ENCODE results near the gene PLIN5.

PLIN5 gene

GRCh38 chr19:4521170-4521887, 13.7 kb downstream of the PLIN5 start:
- no peak for DNase-seq

DNA sequence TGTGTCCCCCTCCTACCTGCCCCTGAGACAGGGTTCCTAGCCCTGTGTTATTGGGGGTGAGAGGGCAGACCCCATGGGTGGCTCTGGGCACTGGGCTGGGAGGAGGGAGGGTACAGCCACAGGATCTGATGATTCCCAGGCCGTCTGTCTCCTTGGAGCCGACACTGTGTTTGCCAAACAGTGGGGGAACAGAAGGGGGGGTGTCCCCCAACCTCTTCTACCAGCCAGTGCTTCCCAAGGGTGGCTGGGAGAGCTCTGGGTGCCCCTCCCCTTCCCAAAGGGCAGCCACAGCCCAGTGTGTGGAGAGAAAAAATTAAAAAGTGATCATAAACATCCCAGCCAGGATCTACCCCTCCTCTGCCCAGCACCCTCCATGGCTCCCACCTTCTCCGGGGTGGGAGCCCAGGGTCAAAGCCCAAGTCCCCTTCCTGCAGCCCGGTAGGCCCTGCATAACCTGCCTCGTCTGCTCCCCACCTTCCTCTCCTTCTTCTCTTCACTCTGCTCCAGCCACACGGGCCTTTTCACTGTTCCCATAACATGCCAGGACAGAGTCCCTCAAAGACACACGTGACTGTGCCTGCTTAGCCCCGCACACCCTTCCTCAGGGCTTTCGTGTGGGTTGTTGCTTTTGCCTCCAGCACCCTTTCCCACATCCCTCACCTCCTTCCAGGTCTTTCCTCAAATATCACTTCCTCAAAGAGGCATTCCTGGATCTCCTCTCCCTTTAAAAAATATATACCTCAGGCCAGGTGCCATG, 15.3 kb downstream of the PLIN5 start:
- DNase-seq, result no peak

DNA sequence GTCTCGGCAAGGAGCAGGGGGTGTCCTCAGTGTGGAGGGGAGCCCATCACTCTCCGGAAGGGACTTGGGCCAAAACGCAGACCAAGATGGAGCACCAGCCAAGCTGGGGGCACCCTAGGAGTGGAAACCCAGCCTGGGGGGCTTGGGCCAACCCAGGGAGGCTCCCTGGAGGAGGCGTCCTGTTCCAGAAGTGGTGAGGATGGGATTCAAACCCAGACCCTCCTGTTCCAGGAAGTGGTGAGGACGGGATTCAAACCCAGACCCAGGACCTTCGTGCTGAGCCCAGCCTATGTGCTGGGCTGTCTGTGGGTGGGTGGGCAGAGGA, 15.9 kb downstream of the PLIN5 start:
- DNase-seq, result no peak

DNA sequence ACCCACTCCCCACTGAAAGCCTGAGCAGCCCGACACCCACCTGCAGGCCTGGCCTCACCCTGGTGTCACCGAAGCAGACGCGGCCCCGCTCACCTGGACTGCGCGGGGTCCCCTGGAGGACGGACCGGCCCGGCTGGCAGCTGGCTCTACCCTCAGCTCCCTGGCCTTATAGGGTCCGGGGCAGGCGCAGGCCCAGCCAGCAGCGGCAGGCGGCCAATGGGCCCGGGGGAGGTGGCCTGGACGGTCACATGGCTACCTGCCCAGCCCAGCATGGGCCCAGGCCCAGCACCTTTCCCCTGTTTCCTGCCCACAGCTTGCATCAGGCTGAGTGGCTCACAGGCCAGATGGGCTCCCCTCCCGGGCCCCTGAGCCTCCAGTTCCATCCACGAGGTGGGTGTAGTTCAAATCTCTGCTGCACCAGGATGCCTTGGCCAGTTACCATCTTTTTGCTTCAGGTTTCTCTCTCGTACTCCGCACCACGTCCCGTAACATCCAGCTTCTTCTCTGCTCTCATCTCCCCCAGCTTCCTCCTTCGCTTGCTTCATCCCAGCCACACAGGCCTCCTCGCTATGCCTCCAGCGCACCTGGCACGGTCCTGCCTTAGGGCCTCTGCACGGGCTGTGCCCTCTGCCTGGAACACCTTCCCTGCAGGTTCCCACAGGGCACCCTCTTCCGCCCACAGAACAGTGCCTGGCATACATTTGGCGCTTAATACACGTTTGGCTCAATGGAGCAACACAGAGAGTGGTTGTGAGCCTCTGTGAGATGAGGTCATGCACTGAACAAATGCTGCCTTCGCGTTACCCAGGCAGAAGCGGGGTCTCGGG, 16.5 kb downstream of the PLIN5 start, which contains the start of gene PLIN4:
Gene PLIN4, minus strand, starts transcription at position 142 of the 827 bp plus-strand sequence. CDS start 214 bp downstream, outside the sequence.
- DNase-seq, result peak; percentile 67

DNA sequence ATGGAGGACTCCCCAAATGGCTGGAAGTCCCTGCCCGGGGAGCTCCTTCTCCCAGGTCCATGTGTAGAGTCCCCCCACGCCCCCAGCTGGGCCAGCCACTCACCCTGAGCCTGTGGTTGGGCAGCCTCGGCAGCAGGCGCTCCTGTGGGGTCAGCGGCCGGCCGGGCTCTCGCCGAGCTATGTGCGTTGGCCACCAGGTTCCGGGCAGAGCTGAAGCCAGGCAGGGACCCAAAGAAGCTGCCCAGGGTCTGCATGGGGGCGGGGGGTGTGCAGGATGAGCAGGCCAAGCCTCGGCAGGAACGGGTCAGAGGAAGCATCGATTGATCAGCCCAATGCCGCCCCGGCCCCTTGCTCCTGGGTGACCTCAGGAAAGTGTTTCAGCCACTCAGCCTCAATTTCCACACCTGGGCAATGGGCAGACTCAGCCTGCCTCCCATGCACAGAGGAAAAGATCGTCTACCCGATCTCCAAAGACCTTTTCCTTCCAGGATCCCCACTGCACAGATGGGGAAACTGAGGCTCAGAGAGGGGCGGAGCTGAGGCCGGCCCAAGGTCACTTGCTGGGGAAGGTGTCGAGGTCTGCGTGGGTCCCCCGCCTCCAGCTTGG, 17.5 kb downstream of the PLIN5 start:
- DNase-seq, result no peak

DNA sequence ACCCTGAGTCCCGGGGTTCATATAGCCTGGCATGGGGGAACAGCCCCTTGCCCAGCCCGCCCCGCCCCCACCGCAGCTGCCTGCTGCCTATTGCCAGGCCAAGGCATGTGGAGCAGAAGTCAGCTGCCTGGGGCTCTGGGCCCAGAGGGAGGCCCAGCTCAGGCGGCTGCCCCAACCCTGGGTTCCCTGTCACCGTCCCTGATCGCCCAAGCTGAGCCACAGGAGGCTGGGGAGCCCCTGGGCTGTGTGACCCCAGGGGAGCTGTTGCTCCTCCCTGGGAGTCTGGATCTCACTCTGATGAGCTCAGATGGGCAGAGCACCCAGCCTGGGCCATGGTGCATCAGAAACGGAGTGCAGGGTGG, 18.1 kb downstream of the PLIN5 start:
- no peak for DNase-seq

DNA sequence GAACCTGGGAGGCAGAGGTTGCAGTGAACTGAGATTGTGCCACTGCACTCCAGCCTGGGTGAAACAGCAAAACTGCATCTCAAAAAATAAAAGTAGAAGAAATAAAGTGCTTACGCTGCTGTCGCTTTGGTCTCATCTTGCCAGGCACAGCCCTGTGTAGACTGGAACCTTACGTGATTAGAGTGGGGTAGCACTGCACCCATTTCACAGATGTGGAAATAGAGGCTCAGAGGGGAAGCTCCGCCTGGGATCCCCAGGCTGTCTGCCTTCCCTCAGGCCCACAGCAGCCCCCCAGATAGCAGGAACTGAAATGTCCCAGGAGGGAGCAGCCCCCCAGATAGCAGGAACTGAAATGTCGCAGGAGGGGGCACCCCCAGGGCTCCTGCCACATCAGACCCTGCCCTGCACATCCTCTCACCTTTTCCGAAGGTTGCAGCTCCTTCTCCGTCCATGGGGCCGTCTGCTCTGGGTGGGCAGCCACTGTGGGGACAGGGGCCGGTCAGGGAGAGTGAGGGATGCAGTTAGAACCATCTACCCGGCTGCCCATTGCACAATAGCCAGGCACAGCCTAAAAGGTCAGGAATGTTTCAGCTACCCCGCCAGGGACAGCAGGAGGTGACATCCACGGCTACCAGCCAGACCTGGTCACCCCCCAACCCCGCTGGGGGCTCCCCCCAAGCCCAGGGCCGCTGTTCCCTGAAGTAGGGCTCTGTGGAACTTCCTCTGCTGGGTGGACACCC, 18.7 kb downstream of the PLIN5 start:
- no peak for DNase-seq

GRCh38 chr19:4515732-4516131, 19.3 kb downstream of the PLIN5 start:
- DNase-seq, result no peak

GRCh38 chr19:4513248-4513647, 21.8 kb downstream of the PLIN5 start:
- no peak for DNase-seq

- no peak for DNase-seq
These were observed 23.0 kb downstream of the PLIN5 start for GRCh38 chr19:4512070-4512469.

DNA sequence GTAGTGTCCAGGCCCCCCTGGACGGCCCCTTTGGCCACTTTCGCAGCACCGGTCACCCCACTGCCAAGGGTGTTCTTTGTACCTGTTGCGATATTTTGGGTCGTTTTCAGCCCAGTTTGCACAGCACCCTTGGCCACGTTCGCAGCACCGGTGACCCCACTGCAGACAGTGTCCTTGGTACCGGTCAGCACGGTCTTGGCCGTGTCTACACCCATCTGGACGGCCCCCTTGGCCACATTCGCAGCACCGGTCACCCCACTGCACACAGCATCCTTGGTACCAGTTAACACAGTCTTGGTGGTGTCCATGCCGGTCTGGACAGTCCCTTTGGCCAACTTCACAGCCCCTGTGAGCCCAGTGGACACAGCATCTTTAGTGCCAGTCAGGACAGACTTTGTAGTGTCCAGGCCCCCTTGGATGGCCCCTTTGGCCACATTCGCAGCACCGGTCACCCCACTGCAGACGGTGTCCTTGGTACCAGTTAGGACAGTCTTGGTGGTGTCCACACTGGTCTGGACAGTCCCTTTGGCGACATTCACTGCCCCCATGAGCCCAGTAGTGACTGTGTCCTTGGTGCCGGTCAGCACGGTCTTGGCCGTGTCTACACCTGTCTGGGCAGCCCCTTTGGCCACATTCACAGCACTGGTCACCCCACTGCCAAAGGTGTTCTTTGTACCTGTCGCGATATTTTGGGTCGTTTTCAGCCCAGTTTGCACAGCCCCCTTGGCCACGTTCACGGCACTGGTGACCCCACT, 23.5 kb downstream of the PLIN5 start:
- no peak for DNase-seq

GRCh38 chr19:4510435-4511255, 24.4 kb downstream of the PLIN5 start:
- DNase-seq, result no peak

GRCh38 chr19:4508698-4509097, 26.3 kb downstream of the PLIN5 start:
- DNase-seq, result no peak

GRCh38 chr19:4507804-4508203, 27.2 kb downstream of the PLIN5 start:
- no peak for DNase-seq

- DNase-seq, result no peak
These were observed 27.9 kb downstream of the PLIN5 start for GRCh38 chr19:4507150-4507452.

DNA sequence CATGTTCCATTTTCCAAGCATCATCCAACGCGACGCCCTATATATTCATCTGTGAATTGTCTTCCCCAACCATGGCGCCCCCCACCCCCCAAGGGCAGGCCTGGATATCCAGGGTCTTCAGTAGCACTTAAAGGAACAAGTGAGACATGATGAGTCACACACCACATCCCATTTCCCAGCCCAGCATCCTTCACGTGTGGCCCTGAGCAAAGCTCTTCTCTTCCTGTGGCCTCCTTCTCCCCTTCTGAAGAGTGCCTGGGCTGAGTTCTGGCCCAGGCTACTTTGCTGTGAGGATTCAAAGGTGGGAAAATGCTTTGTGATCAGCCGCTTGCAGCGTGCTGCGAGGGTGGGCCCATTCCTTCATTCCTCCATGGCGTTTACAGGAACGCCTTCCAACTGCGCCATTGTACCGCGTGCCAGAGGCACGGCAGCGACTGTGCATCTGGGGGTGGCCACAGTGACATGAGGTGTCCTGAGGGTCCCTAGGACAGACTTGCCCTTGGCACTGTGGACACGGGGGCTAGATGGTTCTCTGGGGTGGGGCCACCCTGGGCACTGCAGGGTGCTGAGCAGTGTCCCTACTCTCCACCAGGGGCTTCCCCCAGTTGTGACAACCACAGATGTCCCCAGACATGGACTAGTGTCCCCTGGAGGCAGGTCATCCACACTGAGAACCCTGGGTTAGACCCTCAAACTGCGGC, 28.4 kb downstream of the PLIN5 start:
- no peak for DNase-seq

GRCh38 chr19:4505570-4506448, 29.2 kb downstream of the PLIN5 start:
- DNase-seq, result no peak

DNA sequence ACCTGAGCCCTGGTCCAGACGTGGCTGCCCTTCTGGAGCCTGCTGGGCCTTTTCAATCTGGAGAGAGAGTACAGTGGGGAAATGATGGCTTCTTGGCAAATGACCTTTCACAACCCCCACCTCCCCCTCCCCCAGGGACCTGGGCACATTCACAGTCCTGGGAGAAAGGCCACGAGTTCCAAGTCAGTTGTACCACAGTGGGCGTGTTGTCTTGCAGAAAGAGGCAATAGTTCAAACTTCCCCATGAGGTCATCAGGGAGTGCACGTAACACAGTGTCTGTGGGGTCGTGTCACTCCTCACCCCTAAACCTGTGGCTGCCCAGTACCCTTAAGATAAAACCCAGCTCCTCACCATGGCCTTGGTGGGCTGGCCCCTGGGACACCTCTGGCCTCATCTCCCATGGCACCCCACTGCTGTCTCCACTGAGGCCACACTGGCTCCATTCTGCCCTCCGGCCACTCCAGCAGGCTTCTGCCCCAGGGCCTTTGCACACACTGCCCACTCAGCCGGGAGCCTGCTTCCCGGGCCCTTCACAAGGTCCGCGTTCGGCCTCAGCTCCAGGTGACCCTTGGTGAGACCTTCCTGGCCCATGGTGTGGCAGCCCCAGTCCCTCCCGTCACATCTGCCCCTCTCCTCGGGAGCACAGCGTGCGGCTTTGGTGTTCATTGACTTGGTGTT, 30.0 kb downstream of the PLIN5 start:
- no peak for DNase-seq

- peak; percentile 69 for DNase-seq
These were observed 30.7 kb downstream of the PLIN5 start for GRCh38 chr19:4504297-4504701.

Data from left hindlimb (tissue), 1 donor.